Measurements from ENCODE around the gene ATXN7L1.

The ATXN7L1 gene

GRCh38 chr7:105639667-105640493 is 236.5 kb downstream of the ATXN7L1 start:
- DNase-seq = no peak

GRCh38 chr7:105638902-105639495 is 237.4 kb downstream of the ATXN7L1 start:
- DNase-seq = no peak

- DNase-seq = no peak
These were observed 238.1 kb downstream of the ATXN7L1 start for GRCh38 chr7:105638334-105638733.

- DNase-seq = no peak
These were observed 238.6 kb downstream of the ATXN7L1 start for GRCh38 chr7:105637755-105638154.

- no peak for DNase-seq
These were observed 239.4 kb downstream of the ATXN7L1 start for GRCh38 chr7:105636982-105637381.

- DNase-seq = no peak
These were observed 241.2 kb downstream of the ATXN7L1 start for GRCh38 chr7:105635197-105635596.

- no peak for DNase-seq
These were observed 250.4 kb downstream of the ATXN7L1 start for GRCh38 chr7:105625986-105626385.

GRCh38 chr7:105623906-105624305 is 252.5 kb downstream of the ATXN7L1 start:
- DNase-seq = no peak

- no peak for DNase-seq
These were observed 253.0 kb downstream of the ATXN7L1 start for GRCh38 chr7:105623378-105623777.

- DNase-seq = no peak
These were observed 254.2 kb downstream of the ATXN7L1 start for GRCh38 chr7:105622106-105622731.

- DNase-seq = no peak
These were observed 254.8 kb downstream of the ATXN7L1 start for GRCh38 chr7:105621617-105622016.

GRCh38 chr7:105621176-105621575 is 255.2 kb downstream of the ATXN7L1 start:
- no peak for DNase-seq

- no peak for DNase-seq
These were observed 256.8 kb downstream of the ATXN7L1 start for GRCh38 chr7:105619590-105619989.

GRCh38 chr7:105618016-105618296 is 258.4 kb downstream of the ATXN7L1 start:
- no peak for DNase-seq

GRCh38 chr7:105617280-105618015 is 259.0 kb downstream of the ATXN7L1 start:
- no peak for DNase-seq

GRCh38 chr7:105614341-105614840 is 262.0 kb downstream of the ATXN7L1 start:
- DNase-seq = no peak

- no peak for DNase-seq
These were observed 262.6 kb downstream of the ATXN7L1 start for GRCh38 chr7:105613611-105614330.

GRCh38 chr7:105612806-105613205 is 263.6 kb downstream of the ATXN7L1 start:
- no peak for DNase-seq

- DNase-seq = no peak
These were observed 264.3 kb downstream of the ATXN7L1 start for GRCh38 chr7:105611856-105612775.

- no peak for DNase-seq
These were observed 266.1 kb downstream of the ATXN7L1 start for GRCh38 chr7:105610165-105610930.

Measured in CD4-positive, alpha-beta T cell treated with Interleukin-21 for 1 hour (primary cell).